MM.1S (cell line): ENCODE data around the gene AUTS2.

Experiments used
- DNase-seq: peaks from one replicate; pipeline ENCODE4 v3.0.0-alpha.2; 2015
- H2AFZ ChIP-seq: fragments of 300-600 bp; sonication (generic); 2 replicates; pipeline ENCODE4 v1.6.0; 2016; ENCODE audit warnings: antibody characterized with exemption, low read length
- H3F3A ChIP-seq: fragments of 300-600 bp; sonication (generic); 2 replicates; pipeline ENCODE4 v1.6.1; 2016; ENCODE audit warnings: mild to moderate bottlenecking, antibody characterized with exemption, low read length, moderate library complexity, mixed read lengths; ENCODE audit not compliant: insufficient read depth
- H3K27ac ChIP-seq: fragments of 300-600 bp; sonication (generic); 2 replicates; pipeline ENCODE4 v1.5.1; 2016; ENCODE audit warnings: mild to moderate bottlenecking, low read length
- H3K27me3 ChIP-seq: fragments of 300-600 bp; sonication (generic); replicated peaks from 2 replicates; pipeline ENCODE4 v1.6.0; 2016; ENCODE audit warnings: low read length; ENCODE audit not compliant: insufficient read depth
- H3K36me3 ChIP-seq: fragments of 300-600 bp; sonication (generic); replicated peaks from 2 replicates; pipeline ENCODE4 v1.6.1; 2016; ENCODE audit warnings: mild to moderate bottlenecking, low read length, mixed read lengths; ENCODE audit not compliant: insufficient read depth
- H3K4me1 ChIP-seq: fragments of 300-600 bp; sonication (generic); 2 replicates; pipeline ENCODE4 v1.6.1; 2016; ENCODE audit warnings: low read length, mixed read lengths
- H3K4me2 ChIP-seq: fragments of 300-600 bp; sonication (generic); 2 replicates; pipeline ENCODE4 v1.6.0; 2016; ENCODE audit warnings: low read depth, low read length
- H3K4me3 ChIP-seq: fragments of 300-600 bp; sonication (generic); 2 replicates; pipeline ENCODE4 v1.5.1; 2016; ENCODE audit warnings: low read length, mixed read lengths
- H3K79me2 ChIP-seq: fragments of 300-600 bp; sonication (generic); 2 replicates; pipeline ENCODE4 v1.6.1; 2016; ENCODE audit warnings: mixed run types, low read length, mixed read lengths
- H3K9ac ChIP-seq: fragments of 300-600 bp; sonication (generic); 2 replicates; pipeline ENCODE4 v1.6.1; 2016; ENCODE audit warnings: low read length, mixed read lengths
- H3K9me2 ChIP-seq: fragments of 300-600 bp; sonication (generic); replicated peaks from 2 replicates; pipeline ENCODE4 v1.6.1; 2016; ENCODE audit warnings: mild to moderate bottlenecking, low read length, mixed read lengths; ENCODE audit not compliant: insufficient read depth
- H3K9me3 ChIP-seq: fragments of 300-600 bp; sonication (generic); replicated peaks from 2 replicates; pipeline ENCODE4 v1.6.1; 2016; ENCODE audit warnings: mild to moderate bottlenecking, low read length, mixed read lengths; ENCODE audit not compliant: insufficient read depth
- H4K20me1 ChIP-seq: fragments of 300-600 bp; sonication (generic); 2 replicates; pipeline ENCODE4 v1.6.1; 2016; ENCODE audit warnings: mild to moderate bottlenecking, low read length, moderate library complexity, mixed read lengths; ENCODE audit not compliant: insufficient read depth
- CTCF ChIP-seq: fragments of 300-600 bp; sonication (generic); IDR thresholded peaks from 2 replicates; pipeline ENCODE4 v1.5.1; 2016; ENCODE audit warnings: antibody characterized with exemption, low read length, mixed read lengths
- EZH2 ChIP-seq: fragments of 300-600 bp; sonication (generic); optimal IDR thresholded peaks from 2 replicates; pipeline ENCODE3; 2017; ENCODE audit warnings: low read depth, mild to moderate bottlenecking, antibody characterized with exemption, low read length, mixed read lengths
- EZH2phosphoT487 ChIP-seq: fragments of 300-600 bp; sonication (generic); IDR thresholded peaks from 2 replicates; pipeline ENCODE4 v1.6.1; 2018; ENCODE audit warnings: antibody characterized with exemption, low read length

Gene AUTS2

GRCh38 chr7:69615685-69616084 lies 17.4 kb downstream of the AUTS2 start:
- H3K9ac ChIP-seq, result no peak overlapping the region
- no peak for DNase-seq
- H2AFZ ChIP-seq, result no peak overlapping the region
- no peak overlapping the region for H3K4me3 ChIP-seq
- no peak for TF ChIP-seq EZH2phosphoT487
- TF ChIP-seq EZH2, result no peak
- TF ChIP-seq CTCF, result no peak
- H3K4me2 ChIP-seq, result no peak overlapping the region
- H3F3A ChIP-seq, result no peaks in the 10 kb centered on the region
- H3K36me3 ChIP-seq, result no peaks in the 10 kb centered on the region
- H3K9me2 ChIP-seq, result no peaks in the 10 kb centered on the region
- H3K27me3 ChIP-seq, result no peaks in the 10 kb centered on the region
- no peak overlapping the region for H3K27ac ChIP-seq
- H3K9me3 ChIP-seq, result no peaks in the 10 kb centered on the region
- H3K79me2 ChIP-seq, result no peaks in the 10 kb centered on the region
- H3K4me1 ChIP-seq, result no peaks in the 10 kb centered on the region
- H4K20me1 ChIP-seq, result no peaks in the 10 kb centered on the region

- TF ChIP-seq CTCF, result no peak
- TF ChIP-seq EZH2phosphoT487, result no peak
- TF ChIP-seq EZH2, result no peak
- Histone ChIP-seq H3K79me2 (no peaks in the 10 kb centered on the region), H4K20me1 (no peaks in the 10 kb centered on the region)
Observed at GRCh38 chr7:69617364-69617763, 19.1 kb downstream of the AUTS2 start.

GRCh38 chr7:69619054-69619453 lies 20.8 kb downstream of the AUTS2 start:
- no peaks in the 10 kb centered on the region for H3K9me2 ChIP-seq
- no peak overlapping the region for H3K4me3 ChIP-seq
- H2AFZ ChIP-seq, result no peak overlapping the region
- DNase-seq, result no peak
- H4K20me1 ChIP-seq, result no peaks in the 10 kb centered on the region
- no peak overlapping the region for H3K27ac ChIP-seq
- H3K27me3 ChIP-seq, result no peaks in the 10 kb centered on the region
- no peaks in the 10 kb centered on the region for H3K79me2 ChIP-seq
- no peak overlapping the region for H3K9ac ChIP-seq
- no peaks in the 10 kb centered on the region for H3K9me3 ChIP-seq
- H3K36me3 ChIP-seq, result no peaks in the 10 kb centered on the region
- H3F3A ChIP-seq, result no peaks in the 10 kb centered on the region
- H3K4me2 ChIP-seq, result no peak overlapping the region
- no peaks in the 10 kb centered on the region for H3K4me1 ChIP-seq
- no peak for TF ChIP-seq EZH2
- TF ChIP-seq CTCF, result no peak
- no peak for TF ChIP-seq EZH2phosphoT487

More at GRCh38 chr7:69617364-69617763, 19.1 kb downstream of the AUTS2 start:
- H2AFZ ChIP-seq, result no peak overlapping the region
- no peak overlapping the region for H3K4me2 ChIP-seq
- no peaks in the 10 kb centered on the region for H3F3A ChIP-seq
- H3K36me3 ChIP-seq, result no peaks in the 10 kb centered on the region
- no peaks in the 10 kb centered on the region for H3K9me2 ChIP-seq
- no peak for DNase-seq
- no peak overlapping the region for H3K9ac ChIP-seq
- H3K9me3 ChIP-seq, result no peaks in the 10 kb centered on the region
- H3K27me3 ChIP-seq, result no peaks in the 10 kb centered on the region
- no peaks in the 10 kb centered on the region for H3K4me1 ChIP-seq
- H3K27ac ChIP-seq, result no peak overlapping the region
- no peak overlapping the region for H3K4me3 ChIP-seq
